DMS53 (cell line): ENCODE data around the gene SLAMF9.

Experiments
- DNase-seq: peaks from one replicate; lab custom pipeline; 2025; lab: John Stamatoyannopoulos, UW

The SLAMF9 gene

DNA sequence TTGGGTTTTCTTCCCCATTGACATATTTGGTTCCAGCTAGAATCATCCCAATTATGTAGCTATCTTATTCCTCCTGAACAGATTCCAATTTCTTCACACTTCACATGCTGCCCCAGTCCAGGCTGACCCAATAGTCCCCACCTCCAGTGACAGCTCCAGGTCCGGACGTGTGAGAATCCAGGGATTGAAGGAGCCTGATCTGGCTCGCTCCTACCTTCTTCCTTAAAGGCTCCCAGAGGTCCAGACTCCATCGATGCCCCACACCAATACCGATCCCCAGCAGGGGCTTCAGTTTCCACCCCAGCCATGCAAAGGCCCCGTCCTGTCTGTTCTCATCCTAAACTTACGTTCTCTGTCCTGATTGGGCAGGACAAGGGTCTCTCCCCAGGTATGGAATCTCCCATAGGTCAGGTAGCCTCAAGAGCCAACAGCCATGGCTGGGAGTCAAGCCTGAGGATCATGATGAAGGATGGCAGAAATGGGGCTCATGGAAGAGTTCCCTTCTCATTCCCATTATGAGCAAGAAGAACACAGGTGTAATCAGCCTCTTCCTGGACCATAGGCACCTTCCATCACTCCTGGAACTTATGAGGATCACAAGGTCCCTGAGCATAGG, 20.4 kb upstream of the SLAMF9 start:
- no peak for DNase-seq

DNA sequence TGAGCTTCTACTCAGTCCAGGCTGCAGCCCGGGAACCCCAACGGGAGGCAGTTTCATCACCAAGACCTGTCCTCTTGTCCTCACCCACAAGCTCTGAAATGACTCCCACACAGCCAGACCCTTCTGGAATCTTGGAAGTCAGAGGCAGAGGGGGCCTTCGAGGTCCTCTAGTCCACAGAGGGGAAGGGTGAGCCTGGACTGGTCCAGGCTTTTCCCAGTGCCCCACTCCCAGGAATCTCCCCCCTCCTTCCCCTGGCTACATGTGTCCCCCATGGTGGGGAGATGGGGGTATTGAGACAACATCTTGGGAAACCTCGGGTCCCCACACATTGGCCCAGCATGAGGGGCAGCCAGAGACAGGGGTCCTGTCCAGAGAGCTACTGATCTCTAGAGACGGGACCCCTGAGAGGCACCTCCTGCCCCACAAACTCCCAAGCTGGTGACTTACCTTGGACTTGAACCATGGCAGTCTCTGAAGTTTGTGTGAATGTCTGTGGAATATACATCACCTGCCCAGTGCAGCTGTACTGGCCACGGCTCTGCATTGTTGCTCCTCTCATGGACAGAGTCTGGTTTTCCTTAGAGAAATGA, 19.4 kb upstream of the SLAMF9 start:
- no peak for DNase-seq

DNA sequence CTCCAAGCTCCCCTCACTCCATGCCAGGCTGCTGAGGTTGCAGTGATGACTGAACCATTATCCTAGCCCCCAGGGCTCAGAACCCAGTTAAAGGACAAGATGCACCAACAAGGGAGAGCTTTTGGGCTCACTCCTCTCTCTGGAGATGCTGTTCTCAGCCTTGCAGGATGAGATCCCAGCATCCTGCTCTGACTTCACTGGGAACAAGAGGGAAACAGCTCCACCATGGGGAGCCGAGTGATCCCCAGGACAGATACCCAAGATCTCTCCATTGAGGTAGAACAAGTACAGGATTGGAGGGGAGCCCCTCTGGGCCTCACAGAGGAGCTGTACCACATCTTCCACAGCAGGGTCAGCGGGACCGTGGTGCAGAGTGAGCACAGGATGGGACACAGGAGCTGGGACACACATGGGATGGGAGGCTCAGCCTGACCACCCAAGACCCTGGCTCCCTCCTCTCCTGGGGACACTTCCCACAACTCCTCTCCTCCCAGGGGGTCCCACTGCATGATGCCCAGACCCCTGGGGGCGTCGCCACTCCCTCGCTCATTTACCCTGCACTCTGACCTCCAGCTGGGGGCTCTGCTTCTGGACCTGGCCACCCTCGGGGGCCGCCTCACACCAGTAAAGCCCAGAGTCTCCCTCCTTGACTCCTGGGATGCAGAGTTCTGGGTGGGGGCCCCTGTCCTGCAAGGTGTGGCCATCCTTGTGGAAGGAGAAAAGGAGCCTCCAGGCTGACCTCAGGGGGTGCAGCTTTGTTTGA, 18.6 kb upstream of the SLAMF9 start:
- DNase-seq: no peak

DNA sequence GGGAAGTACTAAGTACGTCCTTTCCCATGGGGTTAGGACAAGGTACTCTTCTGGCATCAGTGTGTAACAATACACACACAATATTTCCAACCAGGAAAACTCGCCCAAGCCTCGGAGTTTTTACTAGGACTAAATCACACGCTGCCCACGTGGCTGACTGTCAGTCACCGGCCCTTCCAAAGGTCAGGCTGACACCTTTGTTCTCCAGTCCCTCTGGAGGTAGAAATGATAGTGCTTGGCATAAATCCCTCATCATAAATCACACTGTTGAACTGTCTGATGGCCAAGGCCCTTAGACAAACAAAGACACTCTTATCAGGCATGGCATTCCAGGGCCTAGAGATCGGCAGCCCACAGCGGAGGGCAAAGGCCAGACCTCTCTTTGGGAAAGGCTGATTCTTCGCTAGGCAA, 16.9 kb upstream of the SLAMF9 start:
- peak; percentile 57 for DNase-seq

DNA sequence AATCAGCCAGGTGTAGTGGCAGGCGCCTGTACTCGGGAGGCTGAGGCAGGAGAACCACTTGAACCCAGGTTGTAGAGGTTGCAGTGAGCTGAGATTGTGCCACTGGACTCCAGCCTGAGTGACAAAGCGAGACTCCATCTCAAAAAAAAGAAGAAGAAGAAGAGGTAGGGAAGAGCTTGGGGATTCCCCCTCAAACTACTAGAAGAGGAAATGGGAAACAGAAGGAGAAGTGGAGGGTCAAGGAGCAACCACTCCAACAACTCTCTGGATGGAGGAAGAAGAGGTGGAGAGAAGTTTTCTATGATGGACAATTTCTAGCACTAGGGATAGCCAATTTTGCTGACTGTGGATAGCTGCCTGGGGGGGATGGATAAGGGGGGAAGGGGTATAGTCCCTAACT, 14.9 kb upstream of the SLAMF9 start:
- DNase-seq: no peak

DNA sequence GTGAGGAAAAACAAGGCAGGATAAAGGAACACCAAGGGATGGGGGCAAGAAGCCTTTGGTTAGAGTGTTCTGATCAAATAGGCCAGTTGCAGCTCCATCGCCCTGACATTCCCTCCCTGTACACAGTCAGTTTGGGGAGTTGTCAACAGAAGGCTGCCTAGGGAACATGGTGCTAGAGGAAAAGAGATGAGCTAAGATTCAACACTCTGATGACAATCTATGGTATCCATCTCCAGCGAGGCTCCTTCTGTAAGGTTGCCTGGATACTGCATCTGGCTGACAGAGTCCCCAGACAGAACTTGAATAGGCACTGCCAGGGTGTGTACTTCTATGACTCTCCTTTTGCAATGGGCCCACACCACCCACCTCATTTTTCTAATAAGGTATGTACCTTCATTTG, 11.2 kb upstream of the SLAMF9 start:
- DNase-seq: no peak

DNA sequence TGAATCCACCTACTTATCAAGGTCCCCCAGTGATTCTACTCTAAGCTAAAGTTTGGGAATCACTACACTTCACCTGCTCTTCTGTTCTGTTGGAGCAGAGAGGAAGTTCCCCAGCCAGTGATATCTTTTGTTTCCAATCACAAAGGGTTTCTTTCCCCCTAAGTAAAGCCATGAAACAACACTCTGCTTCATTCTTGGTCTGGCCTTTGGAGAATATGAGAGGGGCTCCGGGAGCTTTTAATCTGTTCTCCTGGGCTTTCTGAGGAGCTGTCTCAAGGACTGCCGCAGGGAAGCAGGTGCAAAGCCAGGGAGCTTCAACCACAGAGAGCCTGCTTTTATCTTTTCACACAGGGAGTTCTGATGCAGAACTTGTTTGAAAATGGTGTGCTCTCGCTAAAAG, 10.1 kb upstream of the SLAMF9 start:
- no peak for DNase-seq

DNA sequence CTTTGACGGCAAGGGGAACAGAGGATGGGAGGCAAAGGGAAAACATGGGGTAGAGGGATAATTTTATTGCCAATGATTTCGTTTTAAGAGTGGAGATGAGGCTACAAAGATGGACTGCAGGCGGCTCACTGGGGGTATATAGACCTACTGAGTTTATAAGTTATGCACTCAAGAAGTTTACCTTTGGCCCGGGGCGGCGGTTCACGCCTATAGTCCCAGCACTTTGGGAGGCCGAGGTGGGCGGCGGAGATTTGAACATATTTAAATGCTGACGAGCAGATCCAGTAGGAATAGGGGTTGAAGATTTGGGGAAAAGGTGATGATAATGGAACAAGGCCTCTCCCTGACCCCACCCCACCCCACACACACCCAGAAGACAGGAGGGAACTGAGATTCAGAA, 8.1 kb upstream of the SLAMF9 start:
- DNase-seq: no peak

DNA sequence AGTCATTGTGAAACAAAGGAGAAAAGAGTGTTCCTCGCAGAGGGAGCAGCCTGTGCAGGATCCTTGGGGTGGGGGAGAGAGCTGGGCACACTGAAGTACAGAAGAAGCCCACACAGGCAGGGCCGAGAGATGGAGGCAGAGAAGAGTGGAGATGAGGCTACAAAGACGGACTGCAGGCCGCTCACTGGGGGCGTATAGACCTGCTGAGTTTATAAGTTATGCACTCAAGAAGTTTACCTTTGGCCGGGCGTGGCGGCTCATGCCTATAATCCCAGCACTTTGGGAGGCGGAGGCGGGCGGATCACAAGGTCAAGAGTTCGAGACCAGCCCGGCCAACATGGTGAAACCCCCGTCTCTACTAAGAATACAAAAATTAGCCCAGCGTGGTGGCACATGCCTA, 7.6 kb upstream of the SLAMF9 start:
- no peak for DNase-seq

DNA sequence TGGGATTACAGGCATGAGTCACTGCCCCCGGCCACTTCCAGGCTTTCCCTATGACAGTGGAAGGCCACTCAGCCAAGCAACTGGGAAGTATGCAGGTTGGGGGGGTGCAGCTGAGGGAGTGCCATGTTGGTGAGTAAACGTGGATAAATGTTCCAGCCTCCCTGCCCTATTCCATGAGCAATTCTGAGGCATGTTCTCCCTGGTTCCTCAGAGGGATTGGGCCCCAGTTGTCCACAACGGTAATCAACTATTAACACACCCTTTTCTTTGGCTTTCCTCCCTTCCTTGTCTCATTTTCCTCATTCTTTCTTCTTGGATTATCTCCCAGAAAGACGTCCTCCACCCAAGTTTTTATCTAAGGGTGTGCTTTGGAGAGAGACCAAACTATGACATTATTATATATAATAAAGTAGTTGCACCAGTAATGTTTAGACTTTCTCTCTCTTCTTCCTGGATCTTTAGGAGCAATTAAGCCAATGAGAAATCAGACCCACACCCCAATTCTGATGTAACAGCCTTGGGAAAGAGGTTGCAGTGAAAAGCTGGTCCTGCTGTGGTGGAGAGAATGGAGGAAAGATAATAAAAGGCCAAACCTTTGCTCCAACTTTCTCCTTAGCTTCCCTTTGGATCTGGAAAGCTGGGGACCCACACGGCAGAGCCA, 6.8 kb upstream of the SLAMF9 start:
- DNase-seq: no peak

DNA sequence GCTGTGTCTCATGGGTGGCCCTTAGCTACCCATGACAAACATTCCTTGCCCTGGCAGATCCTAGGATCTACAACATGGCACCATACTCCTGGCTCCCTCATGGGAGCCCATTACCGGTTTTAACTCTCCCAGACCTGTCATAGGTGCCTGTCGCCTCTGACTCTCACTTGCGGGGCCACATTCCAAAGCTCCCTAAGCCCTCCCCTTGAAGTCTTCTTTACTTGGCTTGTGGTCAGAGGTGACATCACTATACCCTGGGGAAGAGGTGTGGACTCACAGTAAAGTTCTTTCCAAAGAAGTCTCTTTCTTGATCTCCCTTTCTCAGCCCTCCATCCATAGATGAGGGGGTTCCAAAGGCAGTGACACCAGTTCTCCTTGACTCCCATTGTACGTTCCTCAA, 5.4 kb upstream of the SLAMF9 start:
- peak; percentile 27 for DNase-seq

DNA sequence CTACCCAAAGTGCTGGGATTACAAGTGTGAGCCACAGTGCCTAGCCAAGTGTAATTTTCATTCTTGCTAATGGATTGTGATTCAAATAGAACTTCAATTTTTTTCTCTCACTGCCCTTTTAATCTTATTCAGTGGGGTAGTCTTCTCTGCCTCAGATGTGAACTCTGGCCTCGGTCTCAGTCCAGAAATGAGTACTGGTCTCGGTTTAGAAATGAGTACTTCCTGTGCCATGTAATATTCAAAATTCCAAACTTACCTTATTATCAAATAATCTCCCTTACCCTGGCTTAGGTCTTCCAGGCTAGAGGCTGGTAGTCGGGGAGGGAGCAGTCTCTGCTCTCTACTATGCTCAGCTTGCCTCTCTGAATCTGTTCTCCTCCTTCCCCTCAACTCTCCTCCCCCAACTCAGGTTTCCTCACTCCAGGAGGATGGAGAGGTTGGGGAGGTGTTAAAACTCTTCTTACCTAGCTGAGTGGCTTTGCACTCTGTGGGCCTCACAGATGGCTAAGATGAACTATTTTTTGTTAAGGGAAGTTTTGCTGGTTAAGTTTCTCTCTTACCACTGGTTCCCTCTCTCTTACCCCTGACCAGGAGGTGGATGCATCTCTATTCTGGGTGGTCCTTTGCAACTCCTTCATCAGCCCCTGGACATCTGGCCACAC, 4.8 kb upstream of the SLAMF9 start:
- no peak for DNase-seq

DNA sequence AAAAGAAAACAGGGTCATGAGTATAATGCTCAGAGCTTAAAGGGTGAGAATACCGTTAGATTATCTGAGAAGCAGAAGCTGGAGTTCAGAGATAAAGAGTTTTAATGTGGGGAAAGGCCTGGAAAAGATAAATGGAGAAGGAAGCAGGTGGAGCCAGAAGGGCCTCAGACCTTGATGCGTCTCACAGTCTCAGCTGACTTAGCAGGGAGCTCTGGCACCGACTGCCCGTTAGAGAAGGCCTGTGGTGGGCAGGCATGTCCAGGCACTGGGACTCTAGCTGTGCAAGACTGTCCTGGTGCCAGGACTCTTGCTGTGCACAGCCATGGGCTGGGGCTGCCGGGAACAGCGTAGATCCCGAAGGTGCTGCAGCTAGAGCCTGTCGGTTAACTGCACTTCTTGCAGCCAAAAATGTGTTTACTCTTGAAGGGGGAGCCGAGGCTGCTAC, 3.8 kb upstream of the SLAMF9 start:
- DNase-seq: no peak

DNA sequence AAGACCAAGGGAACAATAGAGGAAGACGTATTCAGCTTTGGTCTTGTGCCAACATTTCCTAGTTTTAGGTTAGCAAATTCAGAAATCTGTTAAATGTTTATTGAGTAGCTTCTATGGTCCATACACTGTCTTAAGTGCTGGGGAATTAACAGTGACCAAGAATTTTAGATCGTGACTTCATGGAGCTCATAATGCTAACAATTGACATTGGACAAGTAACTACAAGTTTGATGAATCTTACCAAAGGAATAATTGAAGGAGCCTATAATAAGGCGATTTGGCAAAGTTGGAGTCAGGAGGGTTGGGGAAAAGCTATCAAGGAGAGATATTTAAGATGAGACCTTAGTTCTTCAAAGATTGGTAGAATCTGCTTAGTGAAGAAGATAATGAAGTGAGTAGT, 1.4 kb upstream of the SLAMF9 start:
- DNase-seq: no peak

DNA sequence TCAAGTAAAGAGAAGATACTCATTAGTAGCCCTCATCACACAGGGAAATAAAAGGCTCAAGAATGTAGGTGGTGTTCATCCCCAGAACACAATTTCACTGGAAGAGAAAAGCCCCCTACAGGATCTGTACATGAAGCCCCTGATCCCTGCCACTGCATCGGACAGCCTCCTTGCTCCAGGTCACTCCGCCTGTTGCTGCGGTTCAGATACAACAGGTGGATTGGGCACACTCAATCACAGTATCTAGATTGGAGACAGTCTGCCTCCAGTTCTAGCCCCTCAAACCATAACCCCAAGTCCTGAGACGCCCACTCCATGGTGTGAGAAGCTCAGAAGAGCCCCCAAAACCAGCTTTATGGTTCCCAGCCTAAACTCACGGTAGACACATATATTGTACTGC, 1.1 kb downstream of the SLAMF9 start:
- no peak for DNase-seq

DNA sequence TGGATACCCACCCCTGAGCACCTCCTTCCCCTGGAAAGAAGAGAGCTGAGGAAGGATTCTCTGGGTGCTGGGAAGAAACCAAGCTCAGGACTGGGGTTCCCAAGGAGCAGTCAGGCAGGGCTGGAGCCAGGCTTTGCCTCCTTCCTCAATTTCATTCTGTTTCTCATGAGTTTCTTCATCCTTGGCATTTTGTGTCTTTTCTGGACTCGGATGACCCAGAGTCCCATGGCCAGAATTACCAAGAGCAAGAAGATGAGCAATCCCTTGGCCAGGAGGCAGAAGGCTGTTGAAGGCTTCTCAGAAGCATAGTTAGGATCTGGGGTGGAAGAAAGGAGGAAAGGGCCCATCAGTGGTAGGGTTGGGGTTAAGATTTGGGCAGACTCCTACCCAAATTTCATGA, 2.5 kb downstream of the SLAMF9 start:
- no peak for DNase-seq

DNA sequence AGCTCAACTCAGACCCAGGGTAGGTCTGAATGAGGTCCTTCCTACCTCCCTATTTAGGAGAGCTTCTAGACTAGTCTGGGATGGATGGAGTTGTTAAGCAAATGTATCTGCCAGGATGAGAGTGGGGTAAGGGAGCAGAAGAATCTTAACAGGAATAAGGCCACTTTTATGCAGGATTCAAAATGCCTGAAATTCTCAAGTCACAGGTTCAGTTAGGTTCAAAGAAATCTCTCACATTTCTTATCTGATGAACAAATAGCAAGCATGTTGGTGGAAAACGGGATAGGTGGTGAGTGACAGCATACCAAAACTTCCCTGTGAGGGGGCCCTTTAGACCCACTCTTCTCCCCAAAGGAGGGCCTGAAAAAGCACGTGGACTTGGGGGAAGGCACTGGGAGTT, 3.0 kb downstream of the SLAMF9 start:
- no peak for DNase-seq

DNA sequence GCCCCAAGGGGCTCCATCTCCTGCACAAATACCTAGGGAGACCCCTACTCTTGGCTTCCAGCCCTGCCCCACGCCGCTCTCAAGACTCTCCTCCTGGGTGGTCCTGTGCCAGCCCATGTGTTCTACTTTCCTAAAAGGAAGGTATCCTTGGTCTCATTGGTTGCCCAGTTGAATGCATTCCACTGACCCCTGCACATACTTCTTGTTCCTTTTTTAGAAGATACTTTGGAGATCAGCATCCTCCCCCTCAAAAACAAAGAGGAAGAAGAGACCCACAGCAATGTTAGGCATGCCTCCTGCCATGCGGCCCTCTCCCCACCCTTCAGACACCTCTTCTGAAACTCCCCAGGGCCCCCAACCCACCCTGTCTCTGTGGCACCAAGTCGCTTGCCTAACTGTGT, 4.1 kb downstream of the SLAMF9 start:
- no peak for DNase-seq

DNA sequence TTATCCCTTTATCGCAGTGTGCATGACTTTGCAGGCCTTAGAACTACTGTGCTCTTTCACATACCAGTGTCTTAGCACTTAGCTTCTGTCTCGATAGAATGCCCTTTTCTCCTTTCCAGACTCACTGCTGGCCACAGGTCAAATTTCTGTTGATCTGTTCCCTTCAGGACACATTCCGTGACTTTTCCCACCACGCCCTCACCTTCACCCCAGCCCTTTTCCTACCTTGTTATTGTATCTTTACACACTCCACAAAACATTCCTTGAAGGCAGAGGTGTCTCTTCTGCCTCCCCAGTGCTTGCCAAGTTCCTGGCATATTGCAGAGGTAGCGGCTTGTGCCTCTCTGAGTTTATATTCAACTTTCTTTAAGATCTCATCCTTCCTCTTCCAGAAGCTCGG, 4.9 kb downstream of the SLAMF9 start:
- no peak for DNase-seq

DNA sequence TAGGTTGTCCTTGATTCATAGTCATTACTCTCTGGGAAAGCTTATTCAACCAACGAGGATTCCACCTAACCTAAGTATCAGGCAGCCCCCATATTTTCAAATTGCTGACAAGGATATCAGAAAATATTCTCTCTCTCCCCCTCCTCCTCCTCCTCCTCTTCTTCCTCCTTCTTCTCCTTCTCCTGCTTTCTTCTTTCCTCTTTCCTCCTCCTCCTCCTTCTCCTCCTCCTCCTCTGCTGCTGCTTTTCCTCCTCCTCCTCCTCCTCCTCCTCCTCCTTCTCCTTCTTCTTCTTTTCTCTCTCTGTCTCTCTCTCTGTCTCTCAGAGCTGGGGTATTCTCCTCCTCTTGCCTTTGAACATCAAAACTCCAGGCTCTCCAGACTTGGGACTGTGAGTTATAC, 6.1 kb downstream of the SLAMF9 start:
- DNase-seq: no peak

DNA sequence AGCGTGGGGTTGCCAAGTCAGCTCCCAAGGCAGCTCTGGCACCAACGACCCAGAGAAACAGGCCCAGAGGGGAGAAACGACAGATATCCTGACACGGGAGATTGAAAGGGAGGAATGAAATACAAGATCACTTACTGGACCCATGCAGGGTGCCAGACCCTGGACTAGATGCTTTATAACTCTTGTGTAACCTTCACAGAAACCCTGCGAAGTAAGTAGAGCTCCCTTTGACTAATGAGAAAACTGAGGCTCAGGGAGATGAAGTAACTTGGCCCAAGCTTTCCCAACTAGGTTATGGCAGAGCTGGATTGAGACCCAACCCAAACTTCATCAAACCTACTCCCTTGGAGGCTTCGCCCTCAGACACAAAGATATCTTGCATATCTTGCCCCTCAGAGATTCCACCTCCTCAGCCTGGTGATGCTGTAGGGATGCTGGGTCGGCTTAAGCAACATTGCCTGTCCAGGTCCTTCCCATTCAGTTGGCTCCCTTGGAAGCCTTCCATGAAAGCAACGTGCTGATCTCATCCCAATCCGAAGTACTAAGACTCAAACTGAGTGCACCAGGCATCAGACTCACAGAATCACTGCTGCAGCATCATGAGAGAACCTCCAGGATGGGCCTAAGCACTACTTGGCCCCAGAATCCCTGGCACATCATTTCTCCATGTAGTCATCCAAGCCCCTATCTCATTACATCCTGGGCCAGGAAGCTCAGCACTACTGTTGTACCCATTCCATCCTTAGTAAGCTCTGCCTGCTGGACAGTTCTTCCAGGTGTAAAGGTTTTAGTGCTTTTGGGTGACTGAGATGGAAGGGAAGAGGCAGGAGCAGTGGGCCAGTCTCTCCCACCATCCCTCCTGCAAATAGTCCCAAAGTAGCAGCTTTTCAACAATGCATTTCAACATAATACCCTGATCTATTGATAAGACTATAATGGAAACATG, 7.5 kb downstream of the SLAMF9 start:
- DNase-seq: peak; percentile 32
